Neural progenitor cell (in vitro differentiated cells): ENCODE results near the gene PUS10. TPM values are rescaled to one million over a fixed set of nuclear protein-coding genes. Genes with fewer than 3 reads are reported as not detected.

Source experiments
- DNase-seq: peaks from one replicate; pipeline ENCODE4 v3.0.0-alpha.2; 2016; ENCODE audit warnings: low spot score
- H2AFZ ChIP-seq: fragments of 200-600 bp; sonication (generic); replicated peaks from 2 replicates; pipeline ENCODE4 v1.6.1; 2016; ENCODE audit warnings: antibody characterized with exemption
- H3F3A ChIP-seq: fragments of 200-600 bp; sonication (generic); 2 replicates; pipeline ENCODE4 v1.6.1; 2016; ENCODE audit warnings: antibody characterized with exemption, low read depth
- H3K27ac ChIP-seq: fragments of 200-600 bp; sonication (generic); 2 replicates; pipeline ENCODE4 v1.5.1; 2016; ENCODE audit warnings: mild to moderate bottlenecking
- H3K27me3 ChIP-seq: fragments of 200-600 bp; sonication (generic); 2 replicates; pipeline ENCODE4 v1.6.1; 2016; ENCODE audit warnings: mild to moderate bottlenecking, moderate library complexity
- H3K36me3 ChIP-seq: fragments of 200-600 bp; sonication (generic); 2 replicates; pipeline ENCODE4 v1.5.1; 2016
- H3K4me1 ChIP-seq: fragments of 200-600 bp; sonication (generic); 2 replicates; pipeline ENCODE4 v1.6.1; 2016; ENCODE audit warnings: mixed run types
- H3K4me2 ChIP-seq: fragments of 200-600 bp; sonication (generic); 2 replicates; pipeline ENCODE4 v1.6.1; 2016
- H3K4me3 ChIP-seq: fragments of 200-600 bp; sonication (generic); 2 replicates; pipeline ENCODE4 v1.5.1; 2016
- H3K79me2 ChIP-seq: fragments of 200-600 bp; sonication (generic); 2 replicates; pipeline ENCODE4 v1.6.1; 2016; ENCODE audit warnings: low read depth
- H3K9ac ChIP-seq: fragments of 200-600 bp; sonication (generic); 2 replicates; pipeline ENCODE4 v1.6.1; 2016
- H3K9me3 ChIP-seq: fragments of 200-600 bp; sonication (generic); 2 replicates; pipeline ENCODE4 v1.5.1; 2016; ENCODE audit warnings: low read depth
- H4K20me1 ChIP-seq: fragments of 200-600 bp; sonication (generic); 2 replicates; pipeline ENCODE4 v1.6.1; 2016; ENCODE audit warnings: low read depth
- H3K27ac Mint-ChIP-seq: 3 replicates; pipeline ENCODE4 v1.8.0; 2021; ENCODE audit warnings: mixed read lengths
- H3K27me3 Mint-ChIP-seq: 2 replicates; pipeline ENCODE4 v1.8.0; 2022; ENCODE audit warnings: low read depth, mild to moderate bottlenecking, inconsistent platforms, moderate library complexity, mixed read lengths; ENCODE audit not compliant: insufficient read depth
- H3K36me3 Mint-ChIP-seq: 3 replicates; pipeline ENCODE4 v1.8.0; 2021; ENCODE audit warnings: mixed read lengths
- H3K4me1 Mint-ChIP-seq: 3 replicates; pipeline ENCODE4 v1.8.0; 2021; ENCODE audit warnings: mixed read lengths
- H3K4me3 Mint-ChIP-seq: 3 replicates; pipeline ENCODE4 v1.8.0; 2021; ENCODE audit warnings: mild to moderate bottlenecking, moderate library complexity, mixed read lengths
- H3K9me3 Mint-ChIP-seq: 3 replicates; pipeline ENCODE4 v1.8.0; 2020; ENCODE audit warnings: mixed read lengths
- CTCF ChIP-seq: fragments of 200-600 bp; sonication (generic); IDR thresholded peaks from 2 replicates; pipeline ENCODE4 v1.5.1; 2017; ENCODE audit warnings: antibody characterized with exemption, mild to moderate bottlenecking
- EZH2 ChIP-seq: fragments of 200-600 bp; sonication (generic); IDR thresholded peaks from 2 replicates; pipeline ENCODE4 v1.6.1; 2017; ENCODE audit warnings: antibody characterized with exemption, mild to moderate bottlenecking, moderate library complexity
- EZH2phosphoT487 ChIP-seq: fragments of 200-600 bp; sonication (generic); IDR thresholded peaks from 2 replicates; pipeline ENCODE4 v1.6.1; 2017; ENCODE audit warnings: antibody characterized with exemption
- total RNA-seq: library from RNA; depleted of rRNA; stranded (reverse); fragments of >200 nt; gene quantifications from 2 replicates; pipeline ENCODE4 v1.2.3, GENCODE V29; 2015; ENCODE audit warnings: low replicate concordance

PUS10 gene
- total RNA-seq, 1 donor from 2014 or later, result 11.3 TPM

DNA sequence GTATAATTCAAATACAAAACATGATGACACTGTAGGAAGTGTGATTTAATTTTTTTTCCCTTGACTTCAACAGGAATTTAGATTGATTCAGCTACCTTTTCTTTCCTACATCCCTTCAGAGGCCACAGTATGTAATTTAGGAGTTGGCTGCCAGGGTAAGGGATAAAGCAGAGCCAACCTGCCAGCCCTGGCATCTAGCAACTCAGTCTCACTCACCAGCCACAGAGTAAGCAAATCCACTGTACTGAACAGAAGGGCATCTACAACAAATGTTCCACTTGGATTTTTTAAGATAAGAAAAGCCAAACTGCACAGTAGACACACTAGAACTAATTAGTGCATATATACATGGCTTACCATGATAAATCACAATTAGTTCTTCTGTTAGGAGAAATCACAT lies 54.9 kb downstream of the PUS10 start:
- no peaks in the 10 kb centered on the region for H3K36me3 ChIP-seq
- no peaks in the 10 kb centered on the region for H3K9me3 Mint-ChIP-seq
- TF ChIP-seq EZH2phosphoT487, result no peak
- no peak for TF ChIP-seq EZH2
- no peak for TF ChIP-seq CTCF
- no peak overlapping the region for H3K27ac ChIP-seq
- no peaks in the 10 kb centered on the region for H3K79me2 ChIP-seq
- no peaks in the 10 kb centered on the region for H3F3A ChIP-seq
- no peaks in the 10 kb centered on the region for H3K4me1 Mint-ChIP-seq
- no peak overlapping the region for H3K4me3 Mint-ChIP-seq
- no peaks in the 10 kb centered on the region for H3K27me3 Mint-ChIP-seq
- no peak overlapping the region for H3K4me2 ChIP-seq
- H3K4me3 ChIP-seq, result no peak overlapping the region
- no peak overlapping the region for H2AFZ ChIP-seq
- DNase-seq, result no peak
- H4K20me1 ChIP-seq, result no peaks in the 10 kb centered on the region
- no peaks in the 10 kb centered on the region for H3K9me3 ChIP-seq
- H3K36me3 Mint-ChIP-seq, result peaks cover 2% of the 10 kb centered on the region
- H3K9ac ChIP-seq, result no peak overlapping the region
- no peak overlapping the region for H3K27ac Mint-ChIP-seq
- no peaks in the 10 kb centered on the region for H3K4me1 ChIP-seq
- no peaks in the 10 kb centered on the region for H3K27me3 ChIP-seq

DNA sequence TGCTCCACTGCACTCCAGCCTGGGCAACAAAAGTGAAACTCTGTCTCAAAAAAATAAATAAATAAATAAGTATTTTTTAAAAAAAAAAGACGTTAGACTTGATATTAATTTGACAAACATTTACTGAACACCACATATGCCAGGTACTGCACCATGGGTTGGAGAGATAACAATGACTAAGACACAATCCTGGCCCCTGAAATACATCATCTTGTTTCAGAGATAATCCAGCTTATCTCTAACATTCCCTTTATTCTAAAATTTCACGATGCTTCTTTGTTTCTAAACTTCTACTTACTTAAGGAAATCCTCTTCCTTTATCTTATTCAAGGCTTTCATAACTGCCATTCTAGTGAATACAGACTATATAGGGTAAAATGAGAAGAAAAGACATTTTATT lies 55.5 kb downstream of the PUS10 start:
- Histone ChIP-seq H3K4me3 (no peak overlapping the region), H3F3A (no peaks in the 10 kb centered on the region), H3K27me3 (no peaks in the 10 kb centered on the region), H3K79me2 (no peaks in the 10 kb centered on the region), H3K27ac (no peak overlapping the region), H2AFZ (no peak overlapping the region), H3K9ac (no peak overlapping the region), H3K9me3 (no peaks in the 10 kb centered on the region), H3K4me1 (no peaks in the 10 kb centered on the region), H3K4me2 (no peak overlapping the region), H3K36me3 (no peaks in the 10 kb centered on the region), H4K20me1 (no peaks in the 10 kb centered on the region)
- H3K36me3 Mint-ChIP-seq, result peaks cover 2% of the 10 kb centered on the region
- H3K9me3 Mint-ChIP-seq, result no peaks in the 10 kb centered on the region
- TF ChIP-seq CTCF (no peak), EZH2phosphoT487 (no peak), EZH2 (no peak)
- no peak overlapping the region for H3K27ac Mint-ChIP-seq
- DNase-seq, result no peak
- H3K27me3 Mint-ChIP-seq, result no peaks in the 10 kb centered on the region
- no peak overlapping the region for H3K4me3 Mint-ChIP-seq
- no peaks in the 10 kb centered on the region for H3K4me1 Mint-ChIP-seq

GRCh38 chr2:60961457-60961856 lies 56.6 kb downstream of the PUS10 start:
- no peak overlapping the region for H3K27ac Mint-ChIP-seq
- H3K27me3 ChIP-seq, result no peaks in the 10 kb centered on the region

More at GRCh38 chr2:60961457-60961856, 56.6 kb downstream of the PUS10 start:
- Histone ChIP-seq H2AFZ (no peak overlapping the region), H3K27ac (no peak overlapping the region), H4K20me1 (no peaks in the 10 kb centered on the region), H3K36me3 (no peaks in the 10 kb centered on the region), H3K4me1 (no peaks in the 10 kb centered on the region), H3K9me3 (no peaks in the 10 kb centered on the region), H3K9ac (no peak overlapping the region), H3F3A (no peaks in the 10 kb centered on the region), H3K79me2 (no peaks in the 10 kb centered on the region), H3K4me3 (no peak overlapping the region), H3K4me2 (no peak overlapping the region)
- no peaks in the 10 kb centered on the region for H3K9me3 Mint-ChIP-seq
- TF ChIP-seq EZH2 (no peak), CTCF (no peak), EZH2phosphoT487 (no peak)
- H3K4me3 Mint-ChIP-seq, result no peak overlapping the region
- peaks cover 2% of the 10 kb centered on the region for H3K36me3 Mint-ChIP-seq
- H3K27me3 Mint-ChIP-seq, result no peaks in the 10 kb centered on the region
- H3K4me1 Mint-ChIP-seq, result no peaks in the 10 kb centered on the region
- DNase-seq, result no peak
